ENCODE measurements around the gene P2RX4.
"Not testable (repeated sequence)": the region's sequence is repeated elsewhere in the genome, so short reads cannot be mapped to it uniquely, and the experiment has no call there.

P2RX4 gene, protein sequence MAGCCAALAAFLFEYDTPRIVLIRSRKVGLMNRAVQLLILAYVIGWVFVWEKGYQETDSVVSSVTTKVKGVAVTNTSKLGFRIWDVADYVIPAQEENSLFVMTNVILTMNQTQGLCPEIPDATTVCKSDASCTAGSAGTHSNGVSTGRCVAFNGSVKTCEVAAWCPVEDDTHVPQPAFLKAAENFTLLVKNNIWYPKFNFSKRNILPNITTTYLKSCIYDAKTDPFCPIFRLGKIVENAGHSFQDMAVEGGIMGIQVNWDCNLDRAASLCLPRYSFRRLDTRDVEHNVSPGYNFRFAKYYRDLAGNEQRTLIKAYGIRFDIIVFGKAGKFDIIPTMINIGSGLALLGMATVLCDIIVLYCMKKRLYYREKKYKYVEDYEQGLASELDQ

GRCh38 chr12:121209624-121210572 is at the start of gene P2RX4:
Gene P2RX4 (plus strand): TSS chr12:121210129. CDS start chr12:121210165, 36 bp downstream.
- peak; percentile 81 for DNase-seq (ENCODE audit: extremely low spot score, insufficient read length, low read depth)

DNA sequence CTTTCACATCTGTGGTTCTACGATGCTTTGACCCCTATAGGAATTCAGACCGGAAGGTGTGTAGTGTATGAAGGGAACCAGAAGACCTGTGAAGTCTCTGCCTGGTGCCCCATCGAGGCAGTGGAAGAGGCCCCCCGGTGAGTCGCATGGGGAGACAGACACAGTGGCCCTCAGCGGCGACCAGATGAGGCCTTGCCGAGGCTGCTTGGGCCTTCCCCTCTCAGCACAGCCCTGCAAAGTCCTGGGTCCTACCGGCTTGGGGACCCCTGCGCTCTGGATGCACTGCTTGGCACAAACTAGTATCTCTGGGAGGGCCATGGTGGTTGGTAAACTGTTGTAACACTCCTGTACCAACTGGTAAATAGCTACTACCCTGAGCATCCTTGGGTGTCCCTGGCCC is 47.5 kb upstream of the P2RX4 start:
- FAIRE-seq = no peak

More at GRCh38 chr12:121209624-121210572, at the start of gene P2RX4:
- peak; percentile 67 for FAIRE-seq

GRCh38 chr12:121162985-121163384 is 46.9 kb upstream of the P2RX4 start:
- DNase-seq (ENCODE audit: extremely low spot score, insufficient read length, low read depth) (no peak), FAIRE-seq (no peak)

More for the DNA sequence above, 47.5 kb upstream of the P2RX4 start:
- DNase-seq (ENCODE audit: extremely low spot score, insufficient read length, low read depth) = no peak

GRCh38 chr12:121164839-121165238 is 45.1 kb upstream of the P2RX4 start:
- FAIRE-seq; DNase-seq (ENCODE audit: extremely low spot score, insufficient read length, low read depth): not testable (repeated sequence)

- no peak for FAIRE-seq
- no peak for DNase-seq (ENCODE audit: extremely low spot score, insufficient read length, low read depth)
These were observed 44.6 kb upstream of the P2RX4 start for GRCh38 chr12:121165316-121165715.

GRCh38 chr12:121166356-121166755 is 43.6 kb upstream of the P2RX4 start:
- DNase-seq (ENCODE audit: extremely low spot score, insufficient read length, low read depth) (no peak), FAIRE-seq (no peak)

- FAIRE-seq (no peak), DNase-seq (ENCODE audit: extremely low spot score, insufficient read length, low read depth) (no peak)
These were observed 42.6 kb upstream of the P2RX4 start for GRCh38 chr12:121167232-121167820.

DNA sequence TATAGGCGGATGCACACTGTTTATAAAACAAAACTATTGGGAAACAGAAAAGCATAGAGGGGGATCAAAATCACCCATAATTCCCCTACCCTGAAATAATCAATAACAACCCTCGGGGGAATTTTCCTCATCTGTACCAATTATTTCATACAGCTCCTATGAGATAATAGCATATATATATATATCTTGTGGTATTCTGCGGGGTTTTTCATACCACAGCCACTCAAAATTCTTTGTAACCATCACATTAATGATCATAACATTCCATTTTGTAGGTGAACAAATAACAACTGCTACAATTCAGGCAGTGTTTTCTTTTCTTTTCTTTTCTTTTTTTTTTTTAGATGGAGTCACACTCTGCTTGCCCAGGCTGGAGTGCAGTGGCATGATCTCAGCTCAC is 42.0 kb upstream of the P2RX4 start:
- FAIRE-seq = no peak
- no peak for DNase-seq (ENCODE audit: extremely low spot score, insufficient read length, low read depth)

DNA sequence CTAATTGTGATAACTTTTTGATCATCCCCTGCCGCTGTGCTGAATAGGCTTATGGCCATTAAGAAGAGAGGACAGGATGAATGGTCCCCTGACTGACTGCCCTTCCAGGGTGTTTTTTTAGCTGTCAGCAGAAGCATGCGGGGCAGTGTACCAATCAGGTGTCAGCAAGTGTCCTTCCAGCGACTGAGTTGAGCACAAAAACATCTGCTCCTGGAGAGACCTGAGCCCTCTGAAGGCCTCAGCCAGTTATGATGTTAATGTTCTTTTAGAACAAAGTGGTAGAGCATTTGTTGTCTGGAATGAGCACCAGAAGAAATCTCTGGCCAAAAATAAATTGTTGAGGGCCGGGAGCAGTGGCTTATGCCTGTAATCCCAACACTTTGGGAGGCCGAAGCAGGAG is 39.8 kb upstream of the P2RX4 start:
- DNase-seq (ENCODE audit: extremely low spot score, insufficient read length, low read depth) = no peak
- FAIRE-seq = no peak

GRCh38 chr12:121170611-121171260 is 39.2 kb upstream of the P2RX4 start:
- FAIRE-seq (no peak), DNase-seq (ENCODE audit: extremely low spot score, insufficient read length, low read depth) (no peak)

DNA sequence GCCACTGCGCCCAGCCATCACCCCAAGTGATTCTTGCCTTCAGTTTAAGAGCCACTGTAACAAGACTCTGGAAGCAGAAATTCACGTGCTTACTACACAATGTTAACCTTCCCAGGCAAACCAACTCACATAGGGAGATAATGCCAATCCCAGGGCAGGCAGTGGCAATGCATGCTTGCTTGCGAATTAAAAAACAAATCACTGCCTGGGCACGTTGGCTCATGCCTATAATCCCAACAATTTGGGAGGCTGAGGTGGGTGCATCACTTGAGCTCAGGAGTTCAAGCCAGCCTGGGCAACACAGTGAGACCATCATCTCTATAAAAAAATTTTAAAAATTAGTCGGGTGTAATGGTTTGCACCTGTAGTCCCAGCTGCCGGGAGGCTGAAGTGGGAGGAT is 37.8 kb upstream of the P2RX4 start:
- FAIRE-seq (no peak), DNase-seq (ENCODE audit: extremely low spot score, insufficient read length, low read depth) (no peak)

DNA sequence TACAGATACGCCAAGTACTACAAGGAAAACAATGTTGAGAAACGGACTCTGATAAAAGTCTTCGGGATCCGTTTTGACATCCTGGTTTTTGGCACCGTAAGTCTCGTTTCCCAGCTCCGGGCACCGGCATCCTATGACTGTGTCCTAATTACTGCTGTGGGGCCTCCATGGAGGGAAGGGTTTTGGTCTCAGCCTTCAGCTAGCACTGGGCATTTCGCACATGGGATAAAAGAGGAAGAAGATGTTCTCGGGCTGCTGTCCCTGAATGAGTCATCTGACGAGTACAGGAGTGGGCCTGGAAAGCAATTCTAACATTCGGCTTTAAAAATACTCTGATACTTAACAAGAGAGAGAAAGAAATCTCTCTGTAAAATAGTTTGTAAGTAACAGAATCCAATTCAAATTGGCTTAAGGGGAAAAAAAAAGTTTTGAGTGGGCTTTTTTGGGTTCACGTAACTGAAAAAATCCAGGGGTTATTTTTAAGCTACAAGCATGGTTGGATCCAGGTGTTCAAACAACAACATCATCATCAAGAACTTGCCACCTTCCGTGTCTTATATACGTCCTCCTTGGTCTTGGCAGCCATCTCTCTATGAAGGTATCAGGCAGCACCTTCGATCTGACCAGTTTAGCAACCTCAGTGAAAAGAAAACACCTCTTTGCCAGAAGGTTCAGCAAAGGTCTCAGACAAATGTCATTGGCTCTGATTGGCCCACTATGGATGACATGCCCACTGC is 34.4 kb upstream of the P2RX4 start:
- FAIRE-seq (peak; percentile 29), DNase-seq (ENCODE audit: extremely low spot score, insufficient read length, low read depth) (peak; percentile 38)

- DNase-seq (ENCODE audit: extremely low spot score, insufficient read length, low read depth) (no peak), FAIRE-seq (no peak)
These were observed 33.0 kb upstream of the P2RX4 start for GRCh38 chr12:121176826-121177529.

GRCh38 chr12:121181181-121181580 is 28.7 kb upstream of the P2RX4 start:
- DNase-seq (ENCODE audit: extremely low spot score, insufficient read length, low read depth) = no peak
- no peak for FAIRE-seq

GRCh38 chr12:121182222-121182893 is 27.6 kb upstream of the P2RX4 start:
- no peak for DNase-seq (ENCODE audit: extremely low spot score, insufficient read length, low read depth)
- no peak for FAIRE-seq

GRCh38 chr12:121184425-121184824 is 25.5 kb upstream of the P2RX4 start:
- DNase-seq (ENCODE audit: extremely low spot score, insufficient read length, low read depth) = no peak
- FAIRE-seq = no peak

GRCh38 chr12:121184984-121185889 is 24.7 kb upstream of the P2RX4 start:
- no peak for FAIRE-seq
- DNase-seq (ENCODE audit: extremely low spot score, insufficient read length, low read depth) = no peak
